Esophagus muscularis mucosa (tissue), 4 donors: ENCODE measurements around the gene NACA2.

Experiments
- EP300 ChIP-seq: sonication (generic); formaldehyde crosslinking; IDR thresholded peaks from one replicate; pipeline ENCODE4 v1.6.1; 2017; ENCODE audit warnings: antibody characterized with exemption
- POLR2A ChIP-seq: fragments of 450-650 bp; IDR thresholded peaks from one replicate; pipeline ENCODE4 v1.6.1; 2017; ENCODE audit warnings: antibody characterized with exemption, moderate library complexity, mild to moderate bottlenecking, low read depth
- POLR2AphosphoS5 ChIP-seq, 2 donors: sonication (generic); formaldehyde crosslinking; IDR thresholded peaks; one replicate each; pipeline ENCODE4 v1.6.1; 2017; ENCODE audit warnings: antibody characterized with exemption in 2 of 2
- TF ChIP-seq, protein P1 (sequence below), 3 experiments: fragments of 200-600 bp in 2 of 3; fragments of 450-650 bp in 1 of 3; sonication (generic) in 2 of 3; IDR thresholded peaks; one replicate each; pipeline ENCODE4 v1.5.1; 2017 to 2019; ENCODE audit warnings: antibody characterized with exemption in 3 of 3, mild to moderate bottlenecking in 2 of 3, moderate library complexity in 1 of 3

- TF ChIP-seq, protein P1, sequence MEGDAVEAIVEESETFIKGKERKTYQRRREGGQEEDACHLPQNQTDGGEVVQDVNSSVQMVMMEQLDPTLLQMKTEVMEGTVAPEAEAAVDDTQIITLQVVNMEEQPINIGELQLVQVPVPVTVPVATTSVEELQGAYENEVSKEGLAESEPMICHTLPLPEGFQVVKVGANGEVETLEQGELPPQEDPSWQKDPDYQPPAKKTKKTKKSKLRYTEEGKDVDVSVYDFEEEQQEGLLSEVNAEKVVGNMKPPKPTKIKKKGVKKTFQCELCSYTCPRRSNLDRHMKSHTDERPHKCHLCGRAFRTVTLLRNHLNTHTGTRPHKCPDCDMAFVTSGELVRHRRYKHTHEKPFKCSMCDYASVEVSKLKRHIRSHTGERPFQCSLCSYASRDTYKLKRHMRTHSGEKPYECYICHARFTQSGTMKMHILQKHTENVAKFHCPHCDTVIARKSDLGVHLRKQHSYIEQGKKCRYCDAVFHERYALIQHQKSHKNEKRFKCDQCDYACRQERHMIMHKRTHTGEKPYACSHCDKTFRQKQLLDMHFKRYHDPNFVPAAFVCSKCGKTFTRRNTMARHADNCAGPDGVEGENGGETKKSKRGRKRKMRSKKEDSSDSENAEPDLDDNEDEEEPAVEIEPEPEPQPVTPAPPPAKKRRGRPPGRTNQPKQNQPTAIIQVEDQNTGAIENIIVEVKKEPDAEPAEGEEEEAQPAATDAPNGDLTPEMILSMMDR (IDR thresholded peaks at IDR 0.05), result no peak
- no peak for TF ChIP-seq EP300
- TF ChIP-seq POLR2A, result no peak
- no peak for TF ChIP-seq POLR2AphosphoS5 (IDR thresholded peaks at IDR 0.05)
Observed at GRCh38 chr17:61605692-61606091, 14.7 kb upstream of the NACA2 start.
